ENCODE results near the gene MAPKBP1.

- TF ChIP-seq CTCF (IDR thresholded peaks at IDR 0.05): no peak
- TF ChIP-seq POLR2A (IDR thresholded peaks at IDR 0.05): no peak
Measured at GRCh38 chr15:41862515-41863116, 88.3 kb downstream of the MAPKBP1 start.

Data from heart left ventricle (tissue), 13 donors.